Activated gamma-delta T cell (primary cell): ENCODE results near the gene OR5H15.
"Not testable (repeated sequence)": the region's sequence is repeated elsewhere in the genome, so short reads cannot be mapped to it uniquely, and the experiment has no call there.

ENCODE experiments used
- DNase-seq: peaks from one replicate; lab custom pipeline; 2025; lab: John Stamatoyannopoulos, UW
- total RNA-seq, 2 donors: gene quantifications; one replicate each; lab custom pipeline; 2026; lab: John Stamatoyannopoulos, UW

Gene OR5H15
- 0 reads per million in 2 donors for total RNA-seq

DNA sequence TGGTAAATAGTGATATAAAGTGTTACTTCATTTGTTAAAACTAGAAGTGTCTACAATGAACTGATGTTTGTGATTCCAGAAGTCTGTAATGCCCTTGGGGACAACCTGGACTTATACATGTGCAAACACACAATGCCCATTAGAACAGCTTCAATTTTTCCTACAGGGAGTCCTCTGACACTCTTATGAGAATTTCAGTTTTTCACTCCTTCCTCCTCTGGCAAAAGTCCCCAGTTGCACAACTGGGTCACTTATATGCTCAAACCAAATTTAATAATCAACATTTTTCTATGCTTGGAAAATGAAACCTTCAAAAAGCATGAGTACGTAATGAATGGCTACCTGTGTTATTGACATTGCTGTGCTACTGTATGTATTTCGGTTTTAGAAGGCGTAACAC is at the start of gene OR5H15:
Gene OR5H15, plus strand, starts transcription at position 301 of the 400 bp plus-strand sequence. CDS start 2,004 bp downstream, outside the sequence.
- DNase-seq, result no peak

DNA sequence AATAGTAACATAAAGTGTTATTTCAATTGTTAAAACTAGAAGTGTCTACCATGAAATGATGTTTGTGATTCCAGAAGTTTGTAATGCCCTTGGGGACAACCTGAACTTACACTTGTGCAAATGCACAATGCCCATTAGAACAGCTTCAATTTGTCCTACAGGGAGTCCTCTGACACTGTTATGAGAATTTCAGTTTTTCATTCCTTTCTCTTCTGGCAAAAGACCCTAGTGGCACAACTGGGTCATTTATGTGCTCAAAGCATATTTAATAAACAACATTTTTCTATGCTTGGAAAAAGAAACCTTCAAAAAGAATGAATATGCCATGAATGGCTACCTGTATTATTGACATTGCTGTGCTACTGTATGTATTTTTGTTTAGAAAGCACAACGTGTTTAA is 36.1 kb upstream of the OR5H15 start, which contains the start of gene OR5H1:
Gene OR5H1, plus strand, starts transcription at position 301 of the 400 bp plus-strand sequence. CDS start 1,977 bp downstream, outside the sequence.
- no peak for DNase-seq

DNA sequence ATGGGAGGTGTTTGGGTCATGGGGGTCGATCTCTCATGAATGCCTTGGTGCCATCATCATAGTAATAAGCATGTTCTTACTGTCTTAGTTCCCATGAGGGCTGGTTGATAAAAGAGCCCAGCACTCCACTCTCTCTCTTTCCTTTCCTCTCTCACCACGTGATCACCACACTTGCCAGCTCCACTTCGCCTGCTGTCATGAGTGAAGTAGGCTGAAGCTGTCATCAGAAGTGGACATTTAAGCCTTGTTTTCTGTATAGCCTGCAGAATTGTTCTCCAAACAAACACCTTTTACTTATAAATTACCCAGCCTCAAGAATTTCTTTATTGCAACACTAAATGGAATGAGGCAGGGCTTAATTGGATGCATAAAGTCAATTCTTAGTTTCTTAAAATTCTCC is 29.9 kb upstream of the OR5H15 start:
- no peak for DNase-seq

DNA sequence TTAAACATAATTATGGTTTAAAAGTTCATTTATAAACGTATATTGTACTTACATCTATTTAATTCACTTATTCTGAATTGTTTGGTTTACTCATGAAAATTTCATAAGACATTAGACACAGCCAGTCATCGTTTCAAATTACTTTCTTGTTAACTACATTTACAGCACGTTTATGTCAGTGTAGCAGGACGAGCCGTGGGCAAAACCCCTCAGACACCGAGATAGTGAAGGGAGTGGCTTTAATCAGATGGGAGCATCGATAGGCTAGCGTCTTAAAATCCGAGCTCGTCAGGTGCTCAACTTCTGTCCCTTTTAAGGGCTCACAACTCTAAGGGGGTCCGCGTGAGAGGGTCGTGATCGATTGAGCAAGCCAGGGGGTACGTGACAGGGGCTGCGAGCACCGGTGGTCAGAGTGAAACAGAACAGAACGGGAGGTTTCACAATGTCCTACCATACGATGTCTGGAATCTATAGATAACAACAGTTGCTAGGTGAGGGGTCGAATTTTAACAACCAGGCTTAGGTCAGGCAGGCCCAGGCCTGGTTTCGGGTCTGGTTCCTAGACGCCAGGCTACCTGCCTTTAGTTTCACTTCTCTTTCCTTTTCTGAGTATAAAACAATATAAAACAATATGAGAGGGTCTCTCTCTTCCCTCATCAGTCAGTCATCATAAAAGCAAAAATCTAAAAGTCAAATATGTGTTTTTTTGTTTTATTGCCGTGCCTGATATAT is 28.5 kb upstream of the OR5H15 start:
- DNase-seq, result not testable (repeated sequence)

DNA sequence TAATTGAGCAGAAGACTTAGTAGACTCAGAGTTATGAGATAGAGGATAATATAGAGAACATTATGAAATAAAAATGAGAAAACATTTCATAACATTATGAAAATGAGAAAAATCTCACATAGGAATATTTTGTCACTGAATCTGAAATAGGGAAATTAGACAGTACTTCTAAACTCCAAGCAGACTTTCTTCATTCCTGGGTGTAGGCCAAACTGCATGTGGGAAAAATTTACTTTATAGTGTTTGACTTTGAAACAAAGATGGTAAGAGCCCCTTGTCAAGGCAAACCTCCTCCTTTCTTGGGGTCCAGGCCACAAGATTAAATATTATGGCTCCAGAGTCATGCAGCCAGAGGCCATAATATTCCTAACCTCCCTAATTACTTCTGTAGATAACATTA is 26.0 kb upstream of the OR5H15 start:
- no peak for DNase-seq

DNA sequence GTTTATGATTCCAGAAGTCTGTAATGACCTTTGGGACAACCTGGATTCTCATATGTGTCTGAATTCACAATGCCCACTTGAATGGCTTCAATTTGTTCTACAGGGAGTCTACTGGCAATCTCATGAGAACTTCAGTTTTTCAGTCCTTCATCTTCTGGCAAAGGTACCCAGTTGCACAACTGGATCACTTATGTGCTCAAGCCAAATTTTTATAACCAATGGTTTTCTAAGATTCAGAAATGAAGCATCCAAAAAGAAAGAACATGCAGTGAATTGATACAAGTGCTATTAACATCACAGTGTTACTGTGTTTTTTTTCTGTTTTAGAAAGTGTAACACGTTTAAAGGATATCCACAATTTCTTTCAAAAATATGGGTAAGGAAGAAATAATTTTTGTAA is 19.3 kb upstream of the OR5H15 start, which contains the start of gene OR5H14:
Gene OR5H14, plus strand, starts transcription at position 301 of the 400 bp plus-strand sequence. CDS start 1,907 bp downstream, outside the sequence.
- no peak for DNase-seq

DNA sequence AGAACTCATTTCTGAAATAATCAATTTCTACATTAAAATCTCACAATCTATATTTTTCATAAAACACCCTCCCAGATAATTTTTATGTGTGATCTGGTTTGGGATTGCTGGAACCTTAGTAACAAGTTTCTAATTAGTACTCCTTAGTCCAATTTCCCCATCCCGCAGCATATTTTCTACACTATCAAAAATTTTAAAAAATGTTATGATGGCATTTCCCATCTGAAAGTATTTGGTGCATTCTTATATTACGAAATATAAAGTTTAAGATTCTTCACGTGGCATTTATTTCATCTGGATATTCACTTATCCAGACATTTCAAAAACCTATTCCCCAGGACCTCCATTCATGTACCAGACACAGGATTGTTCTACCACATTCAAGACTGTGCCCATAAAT is 17.7 kb upstream of the OR5H15 start:
- no peak for DNase-seq

DNA sequence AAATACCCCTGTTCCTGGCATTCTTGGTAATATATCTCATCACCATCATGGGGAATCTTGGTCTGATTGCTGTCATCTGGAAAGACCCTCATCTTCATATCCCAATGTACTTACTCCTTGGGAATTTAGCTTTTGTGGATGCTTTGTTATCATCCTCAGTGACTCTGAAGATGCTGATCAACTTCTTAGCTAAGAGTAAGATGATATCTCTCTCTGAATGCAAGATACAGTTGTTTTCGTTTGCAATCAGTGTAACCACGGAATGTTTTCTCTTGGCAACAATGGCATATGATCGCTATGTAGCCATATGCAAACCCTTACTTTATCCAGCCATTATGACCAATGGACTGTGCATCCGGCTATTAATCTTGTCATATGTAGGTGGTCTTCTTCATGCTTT is 17.0 kb upstream of the OR5H15 start:
- DNase-seq, result not testable (repeated sequence)

DNA sequence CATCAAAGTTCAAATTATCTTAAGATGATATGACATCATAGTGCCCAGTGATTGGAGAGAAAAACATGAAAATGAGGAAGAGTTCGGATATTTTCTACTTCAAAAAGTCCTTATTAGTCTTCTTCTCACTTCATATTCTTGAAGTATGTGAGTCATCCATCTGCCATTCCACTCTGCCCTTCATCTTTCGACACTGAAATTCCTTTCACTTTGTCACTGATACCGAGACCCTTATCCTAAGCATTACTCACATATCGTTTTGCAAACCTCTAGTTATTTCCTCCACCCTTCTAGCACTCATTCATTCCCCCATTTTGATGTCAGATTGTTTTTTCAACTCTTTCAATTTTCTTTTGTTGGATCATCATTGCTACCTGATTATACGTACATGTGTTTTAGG is 15.3 kb upstream of the OR5H15 start:
- DNase-seq, result no peak

DNA sequence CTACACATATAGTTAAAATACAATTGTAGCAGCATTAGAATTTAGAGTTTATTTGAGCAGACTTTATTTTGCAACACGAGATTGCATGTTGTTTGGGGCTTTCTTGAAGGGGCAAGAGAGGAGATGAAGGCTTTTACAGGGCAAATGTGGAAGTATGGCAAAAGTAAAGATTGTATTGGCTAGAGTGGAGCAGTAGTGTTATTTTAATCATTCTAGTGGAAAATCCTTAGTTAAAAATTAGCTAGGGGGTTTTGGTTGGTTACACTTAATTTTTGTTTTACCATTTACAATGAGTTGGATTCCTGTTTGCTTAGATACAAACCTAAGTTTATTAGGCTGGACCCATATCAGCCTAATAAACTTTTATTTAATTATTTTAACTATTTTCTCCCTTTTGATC is 4.6 kb downstream of the OR5H15 start:
- no peak for DNase-seq

DNA sequence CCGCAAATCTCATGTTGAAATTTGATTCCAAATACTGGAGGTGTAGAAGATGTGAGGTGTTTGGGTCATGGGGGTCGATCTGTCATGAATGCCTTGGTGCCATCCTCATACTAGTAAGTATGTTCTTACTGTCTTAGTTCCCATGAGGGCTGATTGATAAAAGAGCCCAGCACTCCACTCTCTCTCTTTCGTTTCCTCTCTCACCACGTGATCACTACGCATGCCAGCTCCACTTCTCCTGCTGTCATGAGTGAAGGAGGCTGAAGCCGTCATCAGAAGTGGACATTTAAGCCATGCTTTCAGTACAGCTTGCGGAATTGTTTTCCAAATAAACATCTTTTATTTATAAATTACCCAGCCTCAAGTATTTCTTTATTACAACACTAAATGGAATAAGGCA is 6.1 kb downstream of the OR5H15 start:
- DNase-seq, result no peak

DNA sequence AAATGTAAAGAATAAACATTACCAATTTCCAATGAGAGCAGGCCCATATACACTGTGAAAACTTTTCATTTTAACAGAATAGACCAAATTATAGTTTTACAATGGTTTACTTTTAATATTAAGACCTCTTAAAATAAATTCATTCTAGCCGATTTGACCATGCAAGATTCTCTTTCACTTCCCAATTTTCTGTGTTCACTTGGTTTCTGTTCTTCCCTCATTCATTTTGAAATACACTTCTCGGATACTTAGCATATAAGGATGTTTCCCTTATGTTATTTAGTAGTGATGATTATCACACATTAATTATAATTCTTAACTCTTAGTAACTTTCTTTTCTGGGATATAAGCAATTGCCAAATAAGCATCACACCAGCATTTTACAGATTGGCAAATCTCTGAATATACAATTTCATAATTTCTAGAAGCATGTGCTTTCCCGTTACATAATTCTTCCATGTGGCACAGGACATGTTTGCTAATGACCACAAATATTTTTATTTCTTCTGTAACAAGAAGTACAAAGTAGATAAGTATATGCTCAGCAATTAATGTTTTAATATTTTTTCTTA is 13.9 kb downstream of the OR5H15 start:
- no peak for DNase-seq

DNA sequence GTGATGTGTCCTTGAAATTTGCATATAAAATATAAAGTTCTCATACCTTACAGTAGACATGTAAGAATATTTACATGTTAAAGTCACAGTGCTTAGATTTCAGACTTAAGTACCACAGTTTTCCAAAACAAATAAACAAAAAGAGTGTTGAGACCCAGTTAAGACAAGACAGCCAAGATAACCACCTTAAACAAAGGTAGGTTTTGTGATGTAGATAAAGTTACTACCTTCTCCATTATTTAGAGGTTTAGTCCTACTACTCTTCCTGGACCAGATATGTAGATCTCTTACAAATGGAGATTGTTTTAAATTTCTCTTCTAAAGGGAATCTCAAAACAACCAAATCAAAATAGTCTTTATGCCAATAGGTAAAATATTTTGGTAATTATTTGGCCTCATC is 15.7 kb downstream of the OR5H15 start:
- DNase-seq, result no peak

DNA sequence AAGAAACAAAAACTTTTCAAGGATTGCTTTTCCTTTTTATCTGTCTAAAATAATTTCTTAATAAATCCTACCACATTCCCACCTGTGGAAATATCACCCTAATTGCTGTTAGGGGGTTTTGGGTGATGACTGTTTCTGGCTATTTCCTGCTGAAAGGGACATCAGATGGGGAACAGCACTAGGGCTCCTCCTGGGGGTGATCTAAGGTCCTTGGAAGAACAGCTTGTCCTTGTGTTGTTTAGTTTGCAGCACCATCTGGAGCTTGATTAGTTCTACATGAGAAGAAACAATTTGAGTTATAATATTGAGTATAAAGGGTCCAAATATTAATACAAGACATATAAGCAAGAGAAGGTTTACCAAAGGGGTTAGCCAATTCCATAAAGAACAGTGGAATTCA is 18.7 kb downstream of the OR5H15 start:
- DNase-seq, result no peak

DNA sequence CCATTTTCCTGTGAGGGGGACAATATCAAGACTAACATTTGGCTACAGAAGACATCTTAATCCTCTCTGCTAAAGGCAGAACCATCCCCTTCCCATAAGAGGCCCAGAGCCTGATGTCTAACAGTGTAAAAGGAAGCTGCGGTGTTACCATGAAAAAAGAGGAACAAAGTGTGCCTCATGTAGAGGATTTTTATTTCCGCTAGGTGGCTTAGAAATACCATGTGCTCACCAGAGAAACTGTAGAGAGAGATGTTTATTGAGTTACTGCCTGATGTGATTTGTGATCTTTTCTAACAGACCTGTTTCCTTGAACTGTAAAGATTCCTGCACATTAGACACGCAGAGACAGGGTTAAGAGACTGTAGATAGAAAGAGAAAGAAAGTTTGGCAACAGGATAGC is 22.0 kb downstream of the OR5H15 start:
- DNase-seq, result no peak

DNA sequence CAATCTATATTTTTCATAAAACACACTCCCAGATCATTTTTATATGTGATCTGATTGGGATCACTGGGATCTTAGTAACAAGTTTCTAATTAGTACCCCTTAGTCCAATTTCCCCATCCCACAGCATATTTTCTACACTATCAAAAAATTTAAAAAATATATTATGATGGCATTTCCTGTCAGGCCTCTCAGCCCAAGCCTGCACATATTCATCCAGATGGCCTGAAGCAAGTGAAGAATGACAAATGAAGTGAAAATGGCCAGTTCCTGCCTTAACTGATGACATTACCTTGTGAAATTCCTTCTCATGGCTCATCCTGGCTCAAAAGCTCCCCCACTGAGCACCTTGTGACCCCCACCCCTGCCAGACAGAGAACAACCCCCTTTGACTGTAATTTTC is 24.4 kb downstream of the OR5H15 start:
- not testable (repeated sequence) for DNase-seq

DNA sequence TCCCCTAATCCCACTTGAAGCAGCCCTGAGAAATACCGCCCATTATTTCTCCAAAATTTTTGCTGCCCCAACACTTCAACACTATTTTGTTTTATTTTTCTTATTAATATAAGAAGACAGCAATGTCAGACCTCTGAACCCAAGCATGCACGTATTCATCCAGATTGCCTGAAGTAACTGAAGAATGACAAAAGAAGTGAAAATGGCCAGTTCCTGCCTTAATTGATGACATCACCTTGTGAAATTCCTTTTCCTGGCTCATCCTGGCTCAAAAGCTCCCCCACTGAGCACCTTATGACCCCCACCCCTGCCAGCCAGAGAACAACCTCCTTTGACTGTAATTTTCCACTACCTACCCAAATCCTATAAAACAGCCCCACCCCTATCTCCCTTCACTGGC is 29.8 kb downstream of the OR5H15 start:
- DNase-seq, result not testable (repeated sequence)

DNA sequence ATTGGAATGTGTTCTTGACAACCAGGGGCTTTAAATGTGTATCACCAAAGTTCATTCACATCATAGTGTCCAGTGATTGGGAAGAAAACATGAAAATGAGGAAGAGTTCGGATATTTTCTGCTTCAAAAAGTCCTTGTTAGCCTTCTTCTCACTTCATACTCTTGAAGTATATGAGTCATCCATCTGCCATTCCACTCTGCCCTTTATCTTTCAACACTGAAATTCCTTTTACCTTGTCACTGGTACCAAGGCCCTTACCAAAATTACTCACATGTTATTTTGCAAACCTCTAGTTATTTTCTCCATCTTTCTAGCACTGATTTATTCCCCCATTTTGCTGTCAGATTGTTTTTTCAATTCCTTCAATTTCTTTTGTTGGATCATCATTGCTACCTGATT is 32.5 kb downstream of the OR5H15 start:
- DNase-seq, result no peak

DNA sequence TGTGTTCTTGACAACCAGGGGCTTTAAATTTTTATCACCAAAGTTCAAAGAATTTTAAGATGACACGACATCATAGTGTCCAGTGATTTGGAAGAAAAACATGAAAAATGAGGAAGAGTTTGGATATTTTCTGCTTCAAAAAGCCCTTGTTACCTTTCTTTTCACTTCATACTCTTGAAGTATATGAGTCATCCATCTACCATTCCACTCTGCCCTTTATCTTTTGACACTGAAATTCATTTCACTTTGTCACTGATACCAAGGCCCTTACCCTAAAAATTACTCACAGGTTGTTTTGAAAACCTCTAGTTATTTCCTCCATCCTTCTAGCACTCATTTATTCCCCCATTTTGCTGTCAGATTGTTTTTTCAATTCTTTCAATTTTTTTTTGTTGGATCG is 42.7 kb downstream of the OR5H15 start:
- DNase-seq, result no peak

DNA sequence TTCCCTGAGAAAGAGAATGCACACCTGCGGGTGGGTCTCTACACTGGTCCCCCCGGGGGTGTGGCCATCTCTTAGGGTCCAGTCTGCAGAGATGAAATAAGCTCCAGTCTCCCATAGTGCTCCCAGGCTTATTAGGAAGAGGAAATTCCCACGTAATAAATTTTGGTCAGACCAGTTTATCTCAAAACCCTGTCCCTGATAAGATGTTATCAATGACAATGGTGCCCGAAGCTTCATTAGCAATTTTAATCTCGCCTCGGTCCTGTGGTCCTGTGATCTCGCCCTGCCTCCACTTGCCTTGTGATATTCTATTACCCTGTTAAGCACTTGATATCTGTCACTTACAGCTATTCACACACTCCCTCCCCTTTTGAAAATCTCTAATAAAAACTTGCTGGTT is 46.8 kb downstream of the OR5H15 start:
- DNase-seq, result no peak

DNA sequence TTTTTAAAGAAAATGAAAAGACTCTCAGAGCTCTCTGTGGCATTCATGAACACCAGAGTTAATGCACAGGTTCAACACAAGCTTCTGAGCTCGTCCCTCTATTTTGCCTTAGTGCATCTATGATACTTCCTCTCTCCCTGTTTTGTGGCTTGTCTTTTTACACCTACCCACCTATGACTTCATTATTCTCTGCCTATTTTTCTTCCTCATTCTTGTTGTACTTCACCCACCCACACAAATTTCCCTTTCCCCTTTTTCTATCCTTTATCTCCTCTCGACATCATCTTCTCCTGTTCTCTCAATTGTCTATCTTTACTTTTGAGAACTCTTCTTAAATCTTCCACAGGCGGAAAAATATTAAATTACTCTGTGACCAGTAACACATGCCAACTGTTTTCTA is 48.6 kb downstream of the OR5H15 start:
- DNase-seq, result no peak
